ENCODE data around the gene SLC22A31. TPM values are rescaled to one million over a fixed set of nuclear protein-coding genes. Genes with fewer than 3 reads are reported as not detected.

Gene SLC22A31
- total RNA-seq, 3 donors from 2014 or later (not counting 1 experiment from before 2014, with no cell fraction given): 0.75 TPM; not detected in 2

GRCh38 chr16:89176147-89176690 lies 24.1 kb downstream of the SLC22A31 start:
- DNase-seq (no peak), ATAC-seq (no peak)
- 82% methylated on average over 27 of the region's 27 CpGs for WGBS (ENCODE audit: insufficient coverage)
- Mint-ChIP-seq H3K27ac (no peak overlapping the region), H3K9me3 (no peaks in the 10 kb centered on the region), H3K4me1 (no peaks in the 10 kb centered on the region), H3K36me3 (no peaks in the 10 kb centered on the region), H3K27me3 (ENCODE audit: low read depth in 2 of 2) (no peaks in the 10 kb centered on the region), H3K4me3 (no peak overlapping the region)
- Histone ChIP-seq H3K27me3 (ENCODE audit: control insufficient read depth, insufficient read depth, low read length) (no peaks in the 10 kb centered on the region), H3K9me3 (ENCODE audit: control insufficient read depth, insufficient read depth, low read length) (no peaks in the 10 kb centered on the region), H3K36me3 (ENCODE audit: control insufficient read depth, insufficient read depth, low read length) (no peaks in the 10 kb centered on the region), H3K27ac (ENCODE audit: low read length) (no peak overlapping the region), H3K4me1 (ENCODE audit: control insufficient read depth, insufficient read depth, low read length) (peaks cover 16% of the 10 kb centered on the region), H3K4me3 (ENCODE audit: low read length) (no peak overlapping the region)
- intact Hi-C loops (cut with micrococcal nuclease): no loop called here
- TF ChIP-seq, protein P1, sequence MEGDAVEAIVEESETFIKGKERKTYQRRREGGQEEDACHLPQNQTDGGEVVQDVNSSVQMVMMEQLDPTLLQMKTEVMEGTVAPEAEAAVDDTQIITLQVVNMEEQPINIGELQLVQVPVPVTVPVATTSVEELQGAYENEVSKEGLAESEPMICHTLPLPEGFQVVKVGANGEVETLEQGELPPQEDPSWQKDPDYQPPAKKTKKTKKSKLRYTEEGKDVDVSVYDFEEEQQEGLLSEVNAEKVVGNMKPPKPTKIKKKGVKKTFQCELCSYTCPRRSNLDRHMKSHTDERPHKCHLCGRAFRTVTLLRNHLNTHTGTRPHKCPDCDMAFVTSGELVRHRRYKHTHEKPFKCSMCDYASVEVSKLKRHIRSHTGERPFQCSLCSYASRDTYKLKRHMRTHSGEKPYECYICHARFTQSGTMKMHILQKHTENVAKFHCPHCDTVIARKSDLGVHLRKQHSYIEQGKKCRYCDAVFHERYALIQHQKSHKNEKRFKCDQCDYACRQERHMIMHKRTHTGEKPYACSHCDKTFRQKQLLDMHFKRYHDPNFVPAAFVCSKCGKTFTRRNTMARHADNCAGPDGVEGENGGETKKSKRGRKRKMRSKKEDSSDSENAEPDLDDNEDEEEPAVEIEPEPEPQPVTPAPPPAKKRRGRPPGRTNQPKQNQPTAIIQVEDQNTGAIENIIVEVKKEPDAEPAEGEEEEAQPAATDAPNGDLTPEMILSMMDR (IDR thresholded peaks at IDR 0.05): no peak

DNA sequence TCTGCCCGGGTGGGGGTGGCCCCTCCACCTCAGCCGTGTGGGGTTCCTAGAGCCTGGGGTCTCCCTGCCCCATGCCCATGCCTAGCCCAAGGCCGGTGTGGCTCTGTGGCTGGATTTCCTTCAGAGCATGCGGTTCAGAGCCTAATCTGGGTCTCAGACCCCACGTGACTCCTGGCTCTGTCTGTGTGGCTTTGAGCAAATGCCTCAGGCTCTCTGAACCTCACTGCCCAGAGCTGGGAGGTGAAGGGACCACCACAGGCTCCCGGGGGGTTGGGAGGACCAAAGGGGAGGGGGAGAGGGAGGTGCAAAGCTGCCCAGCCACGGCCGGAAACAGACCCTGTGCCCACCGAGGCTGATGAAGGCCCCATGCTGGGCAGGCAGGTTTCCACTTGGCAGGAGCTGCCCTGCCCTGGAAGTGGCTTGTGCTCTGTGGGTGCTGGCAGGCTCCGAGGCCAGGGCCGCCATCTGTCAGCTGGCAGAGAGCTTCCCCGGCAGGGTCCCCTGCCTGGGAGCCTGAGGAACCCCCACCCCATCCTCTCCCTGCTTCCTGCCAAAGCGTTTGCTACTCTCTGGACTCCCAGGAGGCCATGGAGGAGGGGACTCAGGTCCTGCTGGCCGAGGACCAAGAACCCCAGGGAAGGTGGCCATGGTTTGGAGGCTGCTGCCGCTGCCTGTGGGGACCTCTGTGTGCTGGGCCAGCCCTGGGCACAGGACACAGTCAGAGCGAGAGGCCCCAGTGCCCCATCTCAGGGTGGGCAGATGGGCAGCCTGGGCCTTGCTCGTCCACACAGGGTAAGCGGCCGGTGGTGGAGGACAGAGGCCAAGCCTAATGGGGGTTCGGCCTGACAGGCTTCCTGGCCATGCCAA lies 24.8 kb downstream of the SLC22A31 start:
- DNase-seq: no peak
- Histone ChIP-seq H3K36me3 (ENCODE audit: control insufficient read depth, insufficient read depth, low read length) (no peaks in the 10 kb centered on the region), H3K4me1 (ENCODE audit: control insufficient read depth, insufficient read depth, low read length) (peaks cover 23% of the 10 kb centered on the region), H3K9me3 (ENCODE audit: control insufficient read depth, insufficient read depth, low read length) (no peaks in the 10 kb centered on the region), H3K4me3 (ENCODE audit: low read length) (no peak overlapping the region), H3K27ac (ENCODE audit: low read length) (no peak overlapping the region), H3K27me3 (ENCODE audit: control insufficient read depth, insufficient read depth, low read length) (no peaks in the 10 kb centered on the region)
- TF ChIP-seq, protein P1 (IDR thresholded peaks at IDR 0.05): no peak
- peaks cover 0 to 3% of the 10 kb centered on the region in 2 donors for H3K27me3 Mint-ChIP-seq (ENCODE audit: low read depth in 2 of 2)
- ATAC-seq: no peak
- 48% methylated on average over 20 of the region's 20 CpGs for WGBS (ENCODE audit: insufficient coverage)
- intact Hi-C loops (cut with micrococcal nuclease): no loop called here
- peaks cover 5 to 6% of the 10 kb centered on the region in 2 donors for H3K4me1 Mint-ChIP-seq
- no peaks in the 10 kb centered on the region for H3K36me3 Mint-ChIP-seq
- no peak overlapping the region for H3K27ac Mint-ChIP-seq
- no peaks in the 10 kb centered on the region for H3K9me3 Mint-ChIP-seq
- no peak overlapping the region for H3K4me3 Mint-ChIP-seq

DNA sequence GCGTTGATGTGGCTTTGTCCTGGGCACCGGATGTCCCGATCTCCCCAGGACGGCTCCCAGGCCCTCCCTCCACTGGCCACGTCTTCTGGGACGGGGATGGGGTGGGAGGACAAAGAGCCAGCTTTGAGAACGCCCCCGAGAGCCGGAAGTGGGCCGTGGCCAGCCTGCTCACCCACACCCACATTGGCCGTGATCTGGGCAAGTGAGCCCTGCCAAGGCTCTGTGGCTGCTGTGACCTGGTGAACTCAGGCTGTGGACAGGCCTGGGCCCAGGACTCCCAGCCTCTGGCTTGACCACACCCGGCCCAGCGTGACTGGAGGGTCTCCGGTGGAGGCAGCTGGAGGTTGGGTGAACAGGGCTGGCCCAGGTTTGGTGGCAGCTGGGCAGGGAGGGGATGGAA lies 25.5 kb downstream of the SLC22A31 start:
- Mint-ChIP-seq H3K9me3 (no peaks in the 10 kb centered on the region), H3K4me3 (no peak overlapping the region), H3K27me3 (ENCODE audit: low read depth in 2 of 2) (peaks cover 0 to 4% of the 10 kb centered on the region in 2 donors), H3K27ac (no peak overlapping the region), H3K36me3 (no peaks in the 10 kb centered on the region), H3K4me1 (peaks cover 7 to 8% of the 10 kb centered on the region in 2 donors)
- no peak for ATAC-seq
- no peak for DNase-seq
- Histone ChIP-seq H3K36me3 (ENCODE audit: control insufficient read depth, insufficient read depth, low read length) (no peaks in the 10 kb centered on the region), H3K27ac (ENCODE audit: low read length) (no peak overlapping the region), H3K27me3 (ENCODE audit: control insufficient read depth, insufficient read depth, low read length) (peaks cover 5% of the 10 kb centered on the region), H3K4me3 (ENCODE audit: low read length) (no peak overlapping the region), H3K4me1 (ENCODE audit: control insufficient read depth, insufficient read depth, low read length) (peaks cover 29% of the 10 kb centered on the region), H3K9me3 (ENCODE audit: control insufficient read depth, insufficient read depth, low read length) (no peaks in the 10 kb centered on the region)
- TF ChIP-seq, protein P1 (IDR thresholded peaks at IDR 0.05): no peak
- intact Hi-C loops (cut with micrococcal nuclease): no loop called here
- 83% methylated on average over 14 of the region's 14 CpGs for WGBS (ENCODE audit: insufficient coverage)
